Medulla oblongata (tissue), 1 donor: ENCODE measurements around the gene SORBS1.

Source experiments
- DNase-seq: peaks from one replicate; pipeline ENCODE4 v3.0.0-alpha.2; 2015; ENCODE audit errors: extremely low spot score

The SORBS1 gene

DNA sequence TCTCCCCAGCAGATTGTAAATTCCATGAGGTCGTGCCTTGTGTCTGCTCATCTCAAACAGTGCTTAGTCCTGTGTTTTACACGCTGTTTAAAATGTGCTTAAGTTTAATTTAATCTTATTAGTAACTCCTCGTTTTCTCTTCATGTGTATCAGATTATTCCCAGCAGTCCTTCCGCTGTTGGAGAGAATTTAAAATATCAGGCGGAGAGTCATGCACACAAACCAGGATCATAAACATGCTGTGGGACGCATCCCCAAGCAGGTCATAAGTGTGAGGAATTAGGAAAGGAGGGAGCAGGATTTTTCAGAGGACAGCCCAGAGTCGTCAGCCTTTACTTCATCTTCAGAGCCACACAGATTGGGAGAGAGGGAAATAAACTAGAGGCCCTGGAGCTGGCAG lies 4.2 kb upstream of the SORBS1 start:
- no peak for DNase-seq

DNA sequence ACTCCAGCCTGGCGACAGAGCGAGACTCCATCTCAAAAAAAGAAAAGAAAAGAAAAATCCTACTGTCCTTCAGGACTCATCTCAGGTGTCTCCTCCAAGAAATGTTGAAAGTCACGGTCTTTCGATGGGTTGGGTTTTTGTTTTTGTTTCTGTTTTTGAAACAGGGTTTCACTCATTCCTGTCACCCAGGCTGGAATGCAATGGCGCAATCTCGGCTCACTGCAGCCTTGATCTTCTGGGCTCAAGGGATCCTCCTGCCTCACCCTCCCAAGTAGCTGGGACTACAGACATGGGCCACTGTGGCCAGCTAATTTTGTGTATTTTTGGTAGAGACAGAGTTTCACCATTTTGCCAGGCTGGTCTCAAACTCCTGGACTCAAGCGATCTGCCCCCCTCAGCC lies 3.1 kb upstream of the SORBS1 start:
- no peak for DNase-seq

DNA sequence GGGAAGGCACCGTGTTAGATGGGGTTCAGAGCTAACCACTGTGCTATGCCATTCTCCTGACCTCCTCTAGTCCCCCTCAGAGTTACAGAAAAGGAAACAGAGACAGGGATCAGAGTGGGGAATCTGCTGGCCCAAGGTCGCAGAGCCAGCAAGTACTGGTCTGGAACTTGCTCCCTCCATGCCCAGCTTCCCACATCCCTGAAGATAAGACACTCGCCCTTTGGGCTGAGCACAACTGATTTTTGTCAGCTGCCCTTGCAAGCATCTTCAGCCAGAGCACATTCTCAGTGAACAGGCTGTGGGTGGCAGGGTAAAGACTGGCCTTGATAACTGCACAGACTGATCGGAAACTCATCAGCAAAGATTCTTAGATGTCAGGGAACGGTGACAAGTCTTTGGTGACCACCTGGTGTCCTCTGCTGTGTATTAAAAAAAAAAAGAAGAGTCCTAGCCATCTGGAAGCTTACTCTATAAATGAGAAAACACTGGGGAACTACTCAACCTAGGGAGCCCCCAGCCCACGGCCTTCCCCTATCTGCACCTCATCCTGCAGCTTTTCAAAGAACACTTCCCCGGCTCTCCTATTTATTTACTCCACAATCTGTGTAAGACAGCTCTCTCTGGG lies 1.3 kb upstream of the SORBS1 start:
- no peak for DNase-seq

DNA sequence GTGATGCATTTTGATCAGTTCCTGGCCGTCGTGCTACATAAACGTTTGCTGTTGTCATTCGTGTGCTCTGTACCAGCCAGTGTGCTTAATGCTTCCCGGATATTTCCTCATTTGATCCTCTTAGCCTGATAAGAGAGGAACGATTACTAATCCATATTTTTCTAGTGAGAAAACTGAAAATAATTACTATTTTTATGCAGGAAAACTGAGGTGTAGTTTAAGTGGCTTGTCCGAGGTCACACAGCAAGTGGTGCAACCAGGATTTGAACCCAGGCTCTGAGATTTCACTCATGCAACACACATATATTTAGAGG lies 650 bp upstream of the SORBS1 start:
- no peak for DNase-seq

DNA sequence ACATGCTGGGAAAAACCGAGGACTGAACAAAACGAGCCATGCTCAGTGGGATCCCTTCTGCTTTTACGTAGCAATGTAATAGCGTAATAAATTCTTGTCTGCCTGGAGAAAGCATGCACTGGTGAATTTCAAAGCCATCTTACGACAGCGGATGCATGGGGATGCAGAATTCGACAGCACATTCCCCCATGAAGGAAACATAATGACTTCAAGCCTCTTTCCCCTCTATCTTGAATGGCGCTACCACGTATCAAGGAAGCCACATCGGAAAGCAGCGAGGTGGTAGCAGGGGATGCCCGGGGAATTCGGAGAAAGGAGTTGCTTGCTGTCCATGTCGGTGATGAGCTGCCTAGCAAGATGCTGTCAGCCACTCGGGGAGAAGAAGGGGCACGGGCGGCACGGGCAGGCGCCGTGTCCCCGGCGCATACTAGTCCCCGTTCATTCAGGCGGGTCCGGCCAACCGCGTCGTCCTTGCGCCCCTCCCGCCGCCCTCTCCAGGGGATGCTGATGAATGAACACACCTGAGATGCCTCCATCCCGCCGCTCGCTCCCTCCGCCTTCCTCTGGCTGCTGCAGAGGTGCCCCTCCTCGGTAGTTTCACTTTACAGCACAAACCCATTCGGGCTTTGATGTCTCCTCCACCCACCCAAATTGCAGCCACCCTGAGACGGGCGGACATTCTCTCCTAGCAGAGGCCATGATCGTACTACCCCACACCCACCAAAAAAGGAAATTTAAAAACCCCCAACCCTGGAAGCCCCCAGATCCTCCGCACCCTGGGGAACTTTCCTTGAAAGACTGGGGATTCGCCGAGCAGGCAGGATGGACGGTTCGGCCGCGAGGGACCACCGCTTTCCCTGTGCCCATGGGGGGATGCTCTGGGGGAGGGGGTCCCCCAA lies 644 bp downstream of the SORBS1 start:
- no peak for DNase-seq

DNA sequence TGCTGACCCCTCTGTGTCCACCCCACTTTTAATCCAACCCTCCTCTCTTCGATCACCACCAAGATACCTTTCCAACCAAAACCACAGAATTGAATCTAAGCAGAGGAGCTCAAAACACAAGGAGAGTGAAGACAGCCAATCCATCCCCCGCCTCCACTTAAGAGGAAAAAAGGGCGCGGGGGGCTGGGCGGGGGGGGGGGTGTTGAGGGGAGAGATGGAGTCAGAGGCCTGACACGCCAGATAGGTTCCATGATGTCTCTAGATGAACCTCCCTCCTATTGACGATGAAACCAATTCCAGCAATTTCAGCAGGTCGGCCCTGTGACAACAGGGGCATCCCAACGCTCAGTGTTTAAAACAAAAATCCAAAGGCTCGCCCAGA lies 1.3 kb downstream of the SORBS1 start:
- DNase-seq, result no peak

DNA sequence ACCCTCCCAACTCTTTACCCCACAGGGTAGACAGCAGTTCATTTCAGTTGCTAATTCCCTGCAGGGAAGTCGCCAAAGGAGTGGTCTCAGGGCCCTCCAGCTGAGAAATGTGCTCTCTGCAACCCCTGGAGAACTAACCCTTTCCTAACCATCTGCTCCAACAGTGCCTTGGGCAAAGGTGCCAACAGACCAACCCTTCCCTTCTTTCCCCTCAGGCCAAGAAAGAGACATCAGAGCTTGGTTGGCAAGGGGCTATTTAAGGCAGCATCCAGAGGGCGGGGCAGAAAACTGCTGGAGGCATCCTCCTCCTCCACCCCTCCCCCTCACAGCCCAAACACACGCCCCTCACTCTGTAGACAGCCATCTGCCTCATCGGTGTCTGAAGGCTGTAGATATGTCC lies 1.7 kb downstream of the SORBS1 start:
- DNase-seq, result peak; percentile 61

DNA sequence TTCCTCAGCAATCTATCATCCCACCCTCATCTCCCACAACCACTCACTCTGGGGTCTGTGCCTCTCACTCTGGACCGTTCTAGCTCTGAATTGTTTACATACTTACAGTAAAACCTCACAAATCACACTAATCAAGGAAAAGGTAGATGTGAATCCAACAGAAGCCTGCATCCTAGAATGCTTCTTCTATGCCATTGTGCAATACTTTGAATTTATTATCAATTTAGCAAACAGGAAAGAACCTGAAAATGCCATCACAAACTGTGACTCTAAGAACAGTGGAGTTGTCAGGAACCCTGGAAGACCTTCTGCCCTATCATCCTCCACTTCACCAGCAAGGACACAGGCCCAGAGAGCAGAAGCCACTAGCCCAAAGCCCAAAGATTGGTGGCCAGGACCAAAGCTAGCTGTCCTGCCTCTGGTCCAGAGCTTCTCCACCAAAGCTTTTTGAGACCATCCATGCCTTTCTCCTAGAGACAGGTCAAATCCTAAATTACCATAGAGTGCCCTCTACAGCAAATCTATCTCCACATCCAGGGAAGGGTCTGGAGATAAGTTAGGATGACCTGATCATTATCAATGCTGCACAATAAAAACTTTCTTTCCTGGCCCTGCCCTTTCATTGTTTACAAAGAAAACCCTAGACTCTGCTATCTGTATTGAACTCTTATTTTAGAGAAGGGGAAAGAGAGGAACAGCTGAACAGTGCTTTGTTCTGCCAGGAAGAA lies 2.4 kb downstream of the SORBS1 start:
- DNase-seq, result no peak

DNA sequence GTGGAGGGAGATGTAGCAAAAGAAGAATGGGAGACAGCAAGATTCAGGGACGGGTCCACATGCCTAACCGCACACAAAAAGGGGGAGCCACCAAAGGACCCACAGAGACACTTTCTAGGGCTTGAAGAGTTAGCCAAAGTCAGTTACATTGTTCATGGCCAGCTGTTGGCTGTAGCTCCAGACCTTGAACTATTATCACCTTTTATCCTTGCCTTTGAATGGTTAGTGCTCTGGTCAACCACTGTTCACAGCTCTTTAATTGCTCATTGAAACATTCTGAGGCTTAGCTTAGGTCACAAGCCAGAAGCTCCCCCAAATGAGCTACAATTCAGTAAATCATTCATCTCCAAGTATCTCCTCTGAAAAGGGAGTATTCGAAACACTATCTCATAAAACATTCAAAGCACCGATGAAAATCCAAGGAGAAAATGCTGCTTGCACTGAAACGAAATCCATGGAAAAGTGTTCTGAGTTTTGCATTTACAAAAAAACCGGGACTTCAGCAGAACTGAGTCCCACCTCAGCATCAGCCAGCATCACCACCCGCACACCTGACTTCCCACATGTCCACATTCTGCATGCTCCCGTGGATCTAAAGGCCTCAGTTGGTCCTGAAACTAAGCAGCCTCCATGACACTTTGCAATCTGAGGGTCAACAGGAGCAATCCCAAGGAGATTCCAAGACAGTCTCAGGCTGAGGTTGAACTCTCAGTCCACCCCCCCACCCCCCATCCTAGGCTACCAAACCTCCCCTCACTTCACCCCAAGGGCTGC lies 4.0 kb downstream of the SORBS1 start:
- DNase-seq, result no peak

DNA sequence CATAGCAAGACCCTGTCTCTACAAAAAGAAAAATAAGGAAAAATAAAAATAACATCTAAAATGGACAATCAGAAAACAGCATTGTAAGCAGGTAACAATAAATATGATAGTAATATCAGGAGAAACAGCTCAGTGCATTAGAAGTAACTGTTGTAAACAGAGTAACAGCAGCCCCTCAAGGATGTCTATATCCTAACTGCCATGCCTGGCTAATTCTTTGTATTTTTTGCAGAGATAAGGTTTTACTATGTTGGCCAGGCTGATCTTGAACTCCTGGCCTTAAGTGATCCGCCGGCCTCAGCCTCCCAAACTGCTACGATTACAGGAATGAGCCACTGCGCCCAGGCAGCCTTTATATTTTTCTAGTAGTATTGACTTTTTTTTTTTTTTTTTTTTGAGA lies 7.5 kb downstream of the SORBS1 start:
- DNase-seq, result no peak

DNA sequence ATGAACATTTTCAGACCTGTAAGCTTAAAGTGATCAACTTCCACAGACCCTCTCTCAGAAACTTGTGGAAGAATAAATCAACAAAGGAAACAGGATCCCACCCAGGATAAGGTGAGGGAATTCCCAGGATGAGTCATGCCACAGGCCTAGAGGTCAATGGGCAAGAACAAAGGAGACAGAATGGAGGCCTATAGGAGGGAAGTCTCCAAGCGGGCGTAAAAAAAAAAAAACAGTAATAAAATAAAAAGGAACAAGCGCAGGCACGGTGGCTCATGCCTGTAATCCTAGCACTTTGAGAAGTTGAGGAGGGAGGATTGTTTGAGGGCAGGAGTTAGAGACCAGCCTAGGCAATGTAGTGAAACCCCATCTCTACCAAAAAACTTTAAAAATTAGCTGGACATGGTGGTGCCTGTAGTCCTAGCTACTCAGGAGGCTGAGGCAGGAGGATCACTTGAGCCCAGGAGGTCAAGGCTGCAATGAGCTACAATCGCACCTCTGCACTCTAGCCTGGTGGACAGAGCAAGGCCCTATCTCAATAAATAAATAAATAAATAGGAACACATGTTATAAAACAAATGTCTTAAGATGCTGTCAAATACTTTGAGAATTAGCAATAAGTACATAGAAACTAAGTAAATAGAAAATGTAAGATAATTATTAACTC lies 8.4 kb downstream of the SORBS1 start:
- DNase-seq, result no peak

DNA sequence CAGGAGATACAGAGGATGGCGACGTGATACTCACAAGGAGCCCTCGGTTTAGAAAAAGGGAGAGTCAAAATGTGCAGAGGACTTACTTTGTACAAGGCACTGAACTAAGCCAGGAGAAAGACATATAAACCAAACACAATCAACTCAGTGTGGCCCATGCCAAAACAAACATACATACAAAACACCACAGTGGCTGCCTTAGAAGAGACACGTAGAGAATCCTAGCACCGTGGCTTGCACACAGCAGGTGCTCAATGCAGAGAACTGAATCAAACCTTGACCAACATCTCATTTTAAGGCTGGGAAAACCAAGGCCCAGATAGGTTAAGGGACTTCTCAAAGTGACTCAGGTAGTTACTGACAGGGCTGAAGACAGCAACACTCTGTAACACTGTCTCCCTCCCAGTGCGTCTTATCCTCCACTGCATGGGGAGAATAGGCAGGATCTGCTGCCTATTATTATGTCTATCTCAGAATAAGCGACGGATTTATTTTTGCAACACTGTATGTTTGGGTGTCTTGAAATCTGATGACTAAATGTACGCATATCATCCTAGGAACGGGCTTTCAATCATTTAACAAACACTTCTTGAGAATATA lies 11.0 kb downstream of the SORBS1 start:
- no peak for DNase-seq

DNA sequence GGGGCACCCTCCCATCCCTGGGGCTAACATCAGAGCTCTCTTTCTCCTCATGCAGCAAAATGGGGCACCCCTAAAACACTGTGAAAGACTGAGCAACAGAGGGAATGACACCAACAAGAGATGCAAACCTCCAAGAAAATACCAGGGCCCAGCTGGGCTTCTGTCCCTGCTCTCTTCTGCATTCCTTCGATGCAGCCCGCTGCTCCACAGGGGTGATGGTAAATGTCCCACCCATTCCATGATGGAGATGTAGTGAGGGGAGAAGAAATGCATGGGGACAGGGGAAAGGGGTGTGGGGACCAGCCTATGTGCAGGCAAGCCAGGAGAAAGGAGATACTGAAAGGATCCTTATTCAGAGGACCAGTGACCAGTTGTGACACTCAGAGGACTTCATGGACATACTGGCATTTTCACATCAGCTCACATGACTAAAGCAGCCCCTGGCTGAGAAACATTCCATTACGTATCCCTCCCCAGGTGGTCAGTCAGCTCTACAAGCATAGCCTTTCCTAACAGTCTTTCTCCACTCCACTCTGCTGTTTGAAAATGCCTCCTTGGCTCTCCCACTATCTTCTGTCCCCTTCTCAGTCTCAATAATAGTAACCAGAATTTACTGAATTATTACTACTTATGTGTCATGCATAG lies 13.3 kb downstream of the SORBS1 start:
- no peak for DNase-seq

DNA sequence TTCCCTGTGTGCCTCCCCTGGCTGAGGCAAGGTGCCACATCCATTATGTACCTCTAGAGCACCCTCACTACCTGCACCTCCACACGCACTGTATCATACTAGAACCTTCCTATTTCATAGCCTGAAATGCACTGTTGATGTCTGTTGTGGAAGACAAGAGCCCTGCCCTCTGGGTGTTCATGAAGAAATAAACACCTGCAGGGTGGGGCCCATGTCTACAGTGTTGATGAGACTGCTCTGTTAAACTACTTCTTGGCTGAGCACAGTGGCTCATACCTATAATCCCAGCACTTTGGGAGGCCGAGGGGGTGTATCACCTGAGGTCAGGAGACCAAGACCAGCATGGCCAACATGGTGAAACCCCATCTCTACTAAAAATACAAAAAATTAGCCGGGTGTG lies 14.0 kb downstream of the SORBS1 start:
- DNase-seq, result no peak

DNA sequence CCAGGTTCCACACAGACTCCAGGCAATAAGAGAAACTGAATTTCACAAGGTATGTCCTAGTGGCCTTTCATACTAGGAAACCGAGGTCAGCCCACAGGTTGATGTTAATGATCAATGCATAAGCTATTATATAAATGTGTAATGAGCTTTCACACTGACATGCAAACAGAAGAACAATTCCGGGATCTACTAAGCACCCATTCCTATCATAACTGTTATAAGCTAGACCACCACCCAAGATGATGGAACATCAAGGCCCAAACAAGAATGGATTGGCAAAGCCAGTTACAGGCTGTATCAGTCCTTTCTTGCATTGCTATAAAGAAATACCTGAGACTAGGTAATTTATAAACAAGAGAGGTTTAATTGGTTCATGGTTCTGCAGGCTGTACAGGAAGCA lies 15.2 kb downstream of the SORBS1 start:
- DNase-seq, result no peak

DNA sequence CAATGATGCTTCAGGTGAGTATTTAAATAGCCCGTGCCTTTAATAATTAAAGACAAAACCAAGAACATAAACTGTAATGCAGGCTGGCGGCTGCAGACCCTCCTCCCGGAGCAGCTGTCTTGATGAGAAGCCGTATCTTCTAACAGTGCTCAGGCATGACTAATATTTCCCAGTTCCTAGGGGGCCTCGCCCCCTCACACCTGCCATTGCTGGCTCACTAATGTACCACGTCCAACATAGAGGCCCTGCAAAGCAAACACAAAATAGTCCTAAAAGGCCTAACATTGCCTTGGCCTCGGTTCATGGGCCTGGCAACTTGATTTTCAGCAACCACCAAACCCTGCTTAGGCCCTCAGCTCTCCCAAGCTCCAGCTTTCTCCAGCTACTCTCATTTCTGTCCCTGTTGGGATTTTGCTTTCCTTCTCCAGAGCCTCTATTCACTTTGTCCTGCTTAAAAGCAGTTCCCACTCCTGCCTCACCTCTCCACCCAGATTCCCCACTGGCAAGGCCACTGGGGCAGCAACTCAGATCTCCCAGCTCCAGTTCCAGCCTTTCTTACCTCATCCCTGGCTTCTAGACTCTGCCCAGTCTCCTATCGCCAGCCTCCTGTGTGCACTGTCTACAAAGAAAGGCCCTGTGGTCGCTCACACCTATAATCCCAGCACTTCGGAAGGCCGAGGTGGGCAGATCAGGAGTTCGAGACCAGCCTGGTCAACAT lies 16.2 kb downstream of the SORBS1 start:
- DNase-seq, result no peak

DNA sequence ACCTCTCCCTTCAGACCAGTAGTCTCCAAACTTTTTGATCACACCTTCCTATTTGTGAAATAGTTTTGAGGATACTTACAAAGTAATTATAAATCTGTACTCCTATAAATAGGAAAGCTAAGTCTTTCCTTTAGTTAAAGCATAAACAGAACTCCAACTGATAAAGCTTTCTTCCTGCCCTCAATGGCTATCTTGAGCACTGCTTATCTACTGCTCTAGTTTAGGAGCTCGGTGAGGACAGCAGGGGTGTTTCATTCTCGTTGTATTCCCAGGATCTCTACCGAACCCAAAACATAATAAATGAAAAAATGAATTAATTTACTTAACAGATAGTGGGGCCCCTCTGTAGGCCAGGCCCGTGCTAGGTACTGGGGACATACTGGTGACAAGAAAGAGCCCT lies 17.7 kb downstream of the SORBS1 start:
- no peak for DNase-seq

DNA sequence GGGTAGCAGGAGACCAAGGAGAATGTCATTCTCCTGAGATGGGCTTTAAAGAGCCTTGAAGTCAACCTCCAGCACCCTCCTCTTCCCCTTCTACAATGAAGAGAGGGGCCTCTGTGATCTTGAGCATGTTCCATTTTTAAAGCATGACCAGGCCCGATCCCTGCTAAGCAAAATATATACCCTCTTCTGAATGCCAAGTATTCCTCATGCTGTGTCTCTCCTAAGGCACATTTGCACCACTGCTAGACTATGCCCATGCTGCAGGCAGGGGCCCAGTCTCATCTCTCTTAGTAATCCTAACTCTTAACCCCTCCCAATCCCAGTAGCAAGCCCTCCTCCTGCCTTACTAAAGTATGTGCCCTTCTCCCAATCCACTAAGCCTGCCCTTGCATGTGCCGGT lies 18.4 kb downstream of the SORBS1 start:
- no peak for DNase-seq

DNA sequence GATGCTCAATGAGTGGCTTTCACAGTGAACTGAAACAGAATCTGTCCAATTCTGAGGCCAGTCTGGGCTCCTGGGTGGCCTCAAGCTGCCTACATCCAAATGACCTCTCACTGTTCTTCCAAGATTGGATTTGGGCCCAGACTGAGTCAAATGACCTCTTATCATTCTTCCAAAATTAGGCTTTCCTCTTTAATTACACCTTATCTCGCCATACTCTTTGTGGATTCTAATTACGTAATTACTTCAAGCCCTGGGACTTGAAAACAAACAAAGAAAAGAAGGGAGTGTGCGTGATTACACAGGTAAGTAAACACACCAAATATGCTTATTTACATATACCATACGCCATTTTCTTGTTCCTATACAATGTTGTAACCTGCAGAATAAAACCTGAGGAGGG lies 18.8 kb downstream of the SORBS1 start:
- DNase-seq, result no peak

DNA sequence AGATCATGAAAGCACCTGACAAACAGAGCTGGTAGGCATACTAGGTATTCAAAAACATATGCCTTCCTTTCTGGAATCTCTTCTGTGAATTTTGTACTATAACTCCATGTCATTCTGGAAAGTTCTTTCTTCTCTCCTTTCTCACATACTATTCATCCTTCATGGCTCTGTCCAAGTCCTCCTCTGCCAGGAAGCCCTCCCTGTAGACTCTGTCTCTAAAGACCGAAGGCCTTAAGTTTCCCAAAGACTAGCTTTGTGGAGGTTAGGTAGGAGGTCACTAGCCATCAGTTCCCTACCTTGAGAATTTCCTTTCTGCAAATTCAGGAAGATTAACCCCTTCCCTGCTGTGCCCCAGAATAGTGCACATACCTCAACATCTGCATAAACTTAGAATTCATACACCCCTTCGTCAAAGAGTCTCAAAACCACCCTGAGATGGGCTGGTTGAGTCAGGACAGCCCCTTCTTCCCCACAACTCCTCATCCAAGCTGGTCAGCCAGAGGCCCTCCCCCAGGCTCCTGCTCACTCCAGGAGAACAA lies 20.6 kb downstream of the SORBS1 start:
- DNase-seq, result no peak
